Peyer's patch (tissue), 4 donors: ENCODE data around the gene XPNPEP1. TPM values are rescaled to one million over a fixed set of nuclear protein-coding genes. Genes with fewer than 3 reads are reported as not detected.

ENCODE experiments used
- DNase-seq, 3 donors: peaks; one replicate each; pipeline ENCODE4 v3.0.0-alpha.2; 2017 to 2019
- H3K27ac ChIP-seq, 4 donors: fragments of 200-600 bp; sonication (generic); one replicate each; pipeline ENCODE4 v1.5.1; 2016 to 2019
- H3K27me3 ChIP-seq, 2 donors: fragments of 200-600 bp; sonication (generic); one replicate each; pipeline ENCODE4 v1.5.1; 2019
- H3K36me3 ChIP-seq, 3 donors: fragments of 200-600 bp; sonication (generic); one replicate each; pipeline ENCODE4 v1.5.1; 2016 to 2019
- H3K4me1 ChIP-seq, 4 donors: fragments of 200-600 bp; sonication (generic); one replicate each; pipeline ENCODE4 v1.5.1; 2016 to 2019
- H3K4me3 ChIP-seq, 4 donors: fragments of 200-600 bp; sonication (generic); 1 replicate in 3 of 4; 2 replicates in 1 of 4; pipeline ENCODE4 v1.5.1; 2016 to 2019; ENCODE audit warnings: mild to moderate bottlenecking in 1 of 4
- H3K9me3 ChIP-seq, 4 donors: fragments of 200-600 bp; sonication (generic); one replicate each; pipeline ENCODE4 v1.5.1; 2016 to 2019; ENCODE audit warnings: mild to moderate bottlenecking in 1 of 4
- POLR2A ChIP-seq, 2 donors: fragments of 450-650 bp; IDR thresholded peaks; one replicate each; pipeline ENCODE4 v1.5.1; 2017; ENCODE audit warnings: antibody characterized with exemption in 2 of 2, mild to moderate bottlenecking in 2 of 2, moderate library complexity in 2 of 2
- total RNA-seq, 4 donors: library from RNA; depleted of rRNA; stranded (reverse); fragments of >200 nt; gene quantifications; one replicate each; pipeline ENCODE4 v1.1.0, GENCODE V29; 2016
- TF ChIP-seq, protein P1 (sequence below), 6 experiments: fragments of 450-650 bp in 4 of 6; fragments of 200-600 bp in 2 of 6; sonication (generic) in 1 of 6; IDR thresholded peaks; one replicate each; pipeline ENCODE4 v1.5.1; 2017 to 2019; ENCODE audit warnings: antibody characterized with exemption in 6 of 6, mild to moderate bottlenecking in 3 of 6, moderate library complexity in 1 of 6

XPNPEP1 gene
- total RNA-seq, 4 donors from 2014 or later, result 148 to 295 (median 263) TPM

DNA sequence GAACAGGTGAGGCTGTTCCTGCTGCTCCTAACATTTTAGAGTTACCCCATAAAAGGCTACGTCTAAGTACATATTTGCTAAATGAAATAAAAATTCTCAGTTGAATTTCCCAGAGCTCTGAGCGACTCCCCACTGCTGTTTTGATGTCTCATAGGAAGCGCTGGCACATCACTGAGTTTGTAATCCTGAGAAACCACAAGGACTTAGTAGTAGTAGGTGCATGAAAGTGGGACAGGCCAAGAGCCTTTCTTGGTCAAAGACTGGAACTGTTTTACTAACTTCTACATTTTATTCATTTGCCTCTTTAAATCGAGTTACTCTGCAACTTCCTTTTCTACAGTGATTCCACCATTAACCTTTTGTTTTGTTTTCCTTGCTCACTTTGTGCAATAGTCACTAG lies 85.9 kb downstream of the XPNPEP1 start:
- no peak for DNase-seq
- H3K4me1 ChIP-seq, result no peaks in the 10 kb centered on the region
- H3K9me3 ChIP-seq, result no peaks in the 10 kb centered on the region
- no peaks in the 10 kb centered on the region for H3K27me3 ChIP-seq
- H3K36me3 ChIP-seq, result no peaks in the 10 kb centered on the region
- H3K4me3 ChIP-seq, result no peak overlapping the region
- TF ChIP-seq POLR2A (IDR thresholded peaks at IDR 0.05), result no peak
- TF ChIP-seq, protein P1, sequence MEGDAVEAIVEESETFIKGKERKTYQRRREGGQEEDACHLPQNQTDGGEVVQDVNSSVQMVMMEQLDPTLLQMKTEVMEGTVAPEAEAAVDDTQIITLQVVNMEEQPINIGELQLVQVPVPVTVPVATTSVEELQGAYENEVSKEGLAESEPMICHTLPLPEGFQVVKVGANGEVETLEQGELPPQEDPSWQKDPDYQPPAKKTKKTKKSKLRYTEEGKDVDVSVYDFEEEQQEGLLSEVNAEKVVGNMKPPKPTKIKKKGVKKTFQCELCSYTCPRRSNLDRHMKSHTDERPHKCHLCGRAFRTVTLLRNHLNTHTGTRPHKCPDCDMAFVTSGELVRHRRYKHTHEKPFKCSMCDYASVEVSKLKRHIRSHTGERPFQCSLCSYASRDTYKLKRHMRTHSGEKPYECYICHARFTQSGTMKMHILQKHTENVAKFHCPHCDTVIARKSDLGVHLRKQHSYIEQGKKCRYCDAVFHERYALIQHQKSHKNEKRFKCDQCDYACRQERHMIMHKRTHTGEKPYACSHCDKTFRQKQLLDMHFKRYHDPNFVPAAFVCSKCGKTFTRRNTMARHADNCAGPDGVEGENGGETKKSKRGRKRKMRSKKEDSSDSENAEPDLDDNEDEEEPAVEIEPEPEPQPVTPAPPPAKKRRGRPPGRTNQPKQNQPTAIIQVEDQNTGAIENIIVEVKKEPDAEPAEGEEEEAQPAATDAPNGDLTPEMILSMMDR (IDR thresholded peaks at IDR 0.05), result no peak
- no peak overlapping the region for H3K27ac ChIP-seq

GRCh38 chr10:109835257-109835656 lies 88.1 kb downstream of the XPNPEP1 start:
- Histone ChIP-seq H3K27me3 (no peaks in the 10 kb centered on the region), H3K9me3 (no peaks in the 10 kb centered on the region), H3K27ac (no peak overlapping the region), H3K4me1 (no peaks in the 10 kb centered on the region), H3K4me3 (no peak overlapping the region), H3K36me3 (no peaks in the 10 kb centered on the region)
- no peak for TF ChIP-seq POLR2A (IDR thresholded peaks at IDR 0.05)
- TF ChIP-seq, protein P1 (IDR thresholded peaks at IDR 0.05), result no peak
- DNase-seq, result no peak

DNA sequence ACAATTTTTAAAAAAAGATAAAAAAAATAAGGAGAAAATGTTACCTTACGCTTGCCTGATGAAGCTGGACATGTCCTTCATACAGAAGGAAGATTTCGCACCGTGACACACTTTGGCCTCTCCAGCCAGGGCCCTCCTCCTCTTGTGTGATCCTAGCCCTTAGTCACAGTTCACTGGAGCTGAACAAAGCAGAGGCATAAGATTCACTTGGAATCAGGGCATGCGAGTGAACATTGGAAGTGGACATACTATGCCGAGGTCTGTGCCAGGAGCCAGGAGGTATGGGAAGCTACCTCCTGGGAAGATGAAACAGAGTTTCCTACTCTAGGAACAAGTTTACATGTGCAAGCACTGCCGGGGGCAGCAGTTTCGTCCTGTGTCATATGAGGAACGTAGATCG lies 91.5 kb downstream of the XPNPEP1 start:
- Histone ChIP-seq H3K36me3 (no peaks in the 10 kb centered on the region), H3K9me3 (no peaks in the 10 kb centered on the region), H3K4me3 (no peak overlapping the region), H3K4me1 (no peaks in the 10 kb centered on the region), H3K27ac (no peak overlapping the region), H3K27me3 (no peaks in the 10 kb centered on the region)
- no peak for DNase-seq
- TF ChIP-seq, protein P1 (IDR thresholded peaks at IDR 0.05), result no peak
- TF ChIP-seq POLR2A (IDR thresholded peaks at IDR 0.05), result no peak

DNA sequence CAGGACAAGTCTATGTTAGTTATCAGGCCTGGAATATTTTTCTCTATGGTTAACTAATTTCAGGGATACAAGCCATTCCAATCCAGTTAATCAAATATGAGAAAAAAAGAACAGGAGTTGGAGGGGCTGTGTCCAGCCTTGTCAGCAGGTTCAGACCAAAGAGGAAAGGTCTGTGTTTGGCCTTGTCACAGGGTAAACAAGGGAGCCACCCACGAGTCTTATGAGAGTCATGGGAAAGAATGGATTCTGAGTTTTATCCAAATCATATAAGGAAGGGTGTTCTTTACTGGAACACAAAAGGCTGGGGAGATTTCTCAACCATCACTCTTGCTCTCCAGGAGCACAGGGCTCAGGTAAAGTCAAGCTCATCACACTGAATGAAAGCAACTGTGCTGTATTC lies 99.1 kb downstream of the XPNPEP1 start:
- Histone ChIP-seq H3K27ac (no peak overlapping the region), H3K4me1 (no peaks in the 10 kb centered on the region), H3K27me3 (no peaks in the 10 kb centered on the region)

DNA sequence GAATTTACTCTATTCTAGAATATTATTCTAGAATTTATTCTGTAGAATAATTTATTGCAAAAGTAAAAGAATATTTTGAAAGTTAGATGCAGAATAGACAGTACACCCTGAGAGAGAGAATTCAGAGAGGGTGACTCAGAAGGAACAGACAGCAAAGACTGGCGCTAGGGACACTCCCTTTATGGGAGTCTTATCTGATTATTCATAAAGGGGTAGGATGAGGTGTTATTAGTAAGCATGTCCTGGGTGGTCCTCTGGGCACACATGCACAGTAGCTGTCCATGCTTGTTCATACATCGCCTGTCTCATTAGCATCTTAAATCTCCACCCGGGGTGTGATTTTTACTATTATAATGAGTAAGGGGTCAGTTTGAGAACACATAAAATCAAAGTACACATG lies 100.1 kb downstream of the XPNPEP1 start:
- Histone ChIP-seq H3K27me3 (no peaks in the 10 kb centered on the region), H3K4me1 (no peaks in the 10 kb centered on the region), H3K27ac (no peak overlapping the region), H3K36me3 (no peaks in the 10 kb centered on the region), H3K9me3 (no peaks in the 10 kb centered on the region), H3K4me3 (no peak overlapping the region)
- no peak for TF ChIP-seq POLR2A (IDR thresholded peaks at IDR 0.05)
- TF ChIP-seq, protein P1 (IDR thresholded peaks at IDR 0.05), result no peak
- DNase-seq, result no peak

More for the DNA sequence above, 99.1 kb downstream of the XPNPEP1 start:
- no peak overlapping the region for H3K4me3 ChIP-seq
- DNase-seq, result no peak
- no peak for TF ChIP-seq POLR2A (IDR thresholded peaks at IDR 0.05)
- TF ChIP-seq, protein P1 (IDR thresholded peaks at IDR 0.05), result no peak
- no peaks in the 10 kb centered on the region for H3K36me3 ChIP-seq
- H3K9me3 ChIP-seq, result no peaks in the 10 kb centered on the region

GRCh38 chr10:109821672-109822071 lies 101.6 kb downstream of the XPNPEP1 start:
- Histone ChIP-seq H3K9me3 (no peaks in the 10 kb centered on the region), H3K36me3 (no peaks in the 10 kb centered on the region), H3K27me3 (no peaks in the 10 kb centered on the region), H3K4me3 (no peak overlapping the region), H3K27ac (no peak overlapping the region), H3K4me1 (no peaks in the 10 kb centered on the region)
- no peak for TF ChIP-seq POLR2A (IDR thresholded peaks at IDR 0.05)
- TF ChIP-seq, protein P1 (IDR thresholded peaks at IDR 0.05), result no peak
- no peak for DNase-seq
